HUES48 (cell line): ENCODE measurements around the gene EIF1AD.

Source experiments
- H3K27ac ChIP-seq: one replicate; pipeline ENCODE4 v1.7.0; 2013; ENCODE audit warnings: low read depth, low read length, inconsistent platforms
- H3K27me3 ChIP-seq: 2 replicates; pipeline ENCODE4 v1.6.1; 2013; ENCODE audit warnings: mild to moderate bottlenecking, low read length; ENCODE audit not compliant: control insufficient read depth, insufficient read depth
- H3K36me3 ChIP-seq: 2 replicates; pipeline ENCODE4 v1.6.1; 2013; ENCODE audit warnings: low read length; ENCODE audit not compliant: control insufficient read depth, insufficient read depth
- H3K4me1 ChIP-seq: 2 replicates; pipeline ENCODE4 v1.6.1; 2013; ENCODE audit warnings: mild to moderate bottlenecking, low read length; ENCODE audit not compliant: control insufficient read depth, insufficient read depth
- H3K4me3 ChIP-seq: 2 replicates; pipeline ENCODE4 v1.5.1; 2013; ENCODE audit warnings: mild to moderate bottlenecking, low read depth, low read length
- H3K9ac ChIP-seq: 2 replicates; pipeline ENCODE4 v1.6.1; 2013; ENCODE audit warnings: mild to moderate bottlenecking, low read depth, low read length, moderate library complexity
- H3K9me3 ChIP-seq: 2 replicates; pipeline ENCODE4 v1.6.1; 2013; ENCODE audit warnings: low read length; ENCODE audit not compliant: control insufficient read depth, insufficient read depth

EIF1AD gene

GRCh38 chr11:65992056-65992455, 9.9 kb downstream of the EIF1AD start:
- Histone ChIP-seq H3K27me3 (no peaks in the 10 kb centered on the region), H3K27ac (no peak overlapping the region), H3K4me1 (no peaks in the 10 kb centered on the region), H3K9me3 (no peaks in the 10 kb centered on the region), H3K9ac (no peak overlapping the region), H3K4me3 (no peak overlapping the region), H3K36me3 (peaks cover under 1% of the 10 kb centered on the region; the same call in 1 of the 2 replicates)

GRCh38 chr11:65988791-65989592, 13.0 kb downstream of the EIF1AD start:
- Histone ChIP-seq H3K27me3 (no peaks in the 10 kb centered on the region), H3K4me1 (no peaks in the 10 kb centered on the region), H3K9me3 (no peaks in the 10 kb centered on the region), H3K4me3 (no peak overlapping the region), H3K9ac (no peak overlapping the region), H3K36me3 (no peaks in the 10 kb centered on the region), H3K27ac (no peak overlapping the region)

- no peaks in the 10 kb centered on the region for H3K36me3 ChIP-seq
- H3K27ac ChIP-seq, result no peak overlapping the region
- no peaks in the 10 kb centered on the region for H3K27me3 ChIP-seq
- H3K4me1 ChIP-seq, result no peaks in the 10 kb centered on the region
- no peak overlapping the region for H3K4me3 ChIP-seq
- H3K9me3 ChIP-seq, result no peaks in the 10 kb centered on the region
- no peak overlapping the region for H3K9ac ChIP-seq
These were observed 14.6 kb downstream of the EIF1AD start for GRCh38 chr11:65987336-65987735.

- Histone ChIP-seq H3K4me3 (no peak overlapping the region), H3K36me3 (peaks cover 10% of the 10 kb centered on the region), H3K27me3 (no peaks in the 10 kb centered on the region), H3K27ac (no peak overlapping the region), H3K9ac (no peak overlapping the region), H3K4me1 (no peaks in the 10 kb centered on the region), H3K9me3 (no peaks in the 10 kb centered on the region)
These were observed 18.4 kb downstream of the EIF1AD start for GRCh38 chr11:65983589-65983987.

- no peak overlapping the region for H3K4me3 ChIP-seq
- no peaks in the 10 kb centered on the region for H3K4me1 ChIP-seq
- H3K27me3 ChIP-seq, result no peaks in the 10 kb centered on the region
- no peaks in the 10 kb centered on the region for H3K9me3 ChIP-seq
- no peak overlapping the region for H3K9ac ChIP-seq
- peaks cover 15% of the 10 kb centered on the region for H3K36me3 ChIP-seq
- H3K27ac ChIP-seq, result no peak overlapping the region
These were observed 19.0 kb downstream of the EIF1AD start for GRCh38 chr11:65982824-65983588.

- Histone ChIP-seq H3K4me1 (no peaks in the 10 kb centered on the region), H3K36me3 (peaks cover 23% of the 10 kb centered on the region), H3K9me3 (no peaks in the 10 kb centered on the region), H3K27ac (no peak overlapping the region), H3K9ac (no peak overlapping the region), H3K4me3 (no peak overlapping the region), H3K27me3 (no peaks in the 10 kb centered on the region)
These were observed 19.8 kb downstream of the EIF1AD start for GRCh38 chr11:65981972-65982823.

- Histone ChIP-seq H3K27me3 (no peaks in the 10 kb centered on the region), H3K9ac (no peak overlapping the region), H3K4me3 (no peak overlapping the region), H3K4me1 (no peaks in the 10 kb centered on the region), H3K9me3 (no peaks in the 10 kb centered on the region), H3K27ac (no peak overlapping the region), H3K36me3 (peaks cover 33% of the 10 kb centered on the region)
These were observed 20.7 kb downstream of the EIF1AD start for GRCh38 chr11:65981101-65981740.

GRCh38 chr11:65979261-65979759, 22.6 kb downstream of the EIF1AD start:
- Histone ChIP-seq H3K36me3 (peaks cover 42% of the 10 kb centered on the region), H3K27me3 (no peaks in the 10 kb centered on the region), H3K27ac (no peak overlapping the region), H3K4me3 (no peak overlapping the region), H3K9ac (no peak overlapping the region), H3K9me3 (no peaks in the 10 kb centered on the region), H3K4me1 (no peaks in the 10 kb centered on the region)

GRCh38 chr11:65978391-65979238, 23.3 kb downstream of the EIF1AD start:
- no peak overlapping the region for H3K9ac ChIP-seq
- H3K27me3 ChIP-seq, result no peaks in the 10 kb centered on the region
- peaks cover 43% of the 10 kb centered on the region for H3K36me3 ChIP-seq

More at GRCh38 chr11:65978391-65979238, 23.3 kb downstream of the EIF1AD start:
- Histone ChIP-seq H3K4me3 (no peak overlapping the region), H3K9me3 (no peaks in the 10 kb centered on the region), H3K27ac (no peak overlapping the region), H3K4me1 (no peaks in the 10 kb centered on the region)
